Ishikawa (cell line): ENCODE results near the gene TPCN2.

Experiments
- EP300 ChIP-seq: IDR thresholded peaks from 2 replicates; pipeline ENCODE4 v1.6.1; 2012; ENCODE audit warnings: borderline replicate concordance
- FOXM1 ChIP-seq: IDR thresholded peaks from 2 replicates; pipeline ENCODE4 v1.6.1; 2012; ENCODE audit warnings: low read depth, borderline replicate concordance
- MAX ChIP-seq: IDR thresholded peaks from 2 replicates; pipeline ENCODE4 v1.6.1; 2012
- RAD21 ChIP-seq: IDR thresholded peaks from 2 replicates; pipeline ENCODE4 v1.6.1; 2012; ENCODE audit warnings: low read depth
- REST ChIP-seq: IDR thresholded peaks from 2 replicates; pipeline ENCODE4 v1.6.1; 2012; ENCODE audit warnings: low read depth, mild to moderate bottlenecking
- TEAD4 ChIP-seq: IDR thresholded peaks from 2 replicates; pipeline ENCODE4 v1.6.1; 2012
- ZBTB7A ChIP-seq: IDR thresholded peaks from 2 replicates; pipeline ENCODE4 v1.6.1; 2012; ENCODE audit warnings: low read depth

GRCh38 chr11:69094111-69094914 is 45.6 kb downstream of the TPCN2 start:
- TF ChIP-seq EP300 (peak; percentile 97), ZBTB7A (peak; percentile 78), FOXM1 (peak; percentile 95), MAX (peak; percentile 21), REST (no peak; the same call in 1 of the 2 replicates), RAD21 (no peak), TEAD4 (no peak; the same call in none of the 2 replicates)
